IPS-20b (cell line): ENCODE data around the gene CEP83.
A peak's percentile ranks its signal among the peaks of the same experiment; 100 is the strongest.
"Not testable (repeated sequence)": the region's sequence is repeated elsewhere in the genome, so short reads cannot be mapped to it uniquely, and the experiment has no call there.

Experiments used
- H3K27ac ChIP-seq: one replicate; pipeline ENCODE4 v1.5.1; 2013; ENCODE audit warnings: low read length
- H3K27me3 ChIP-seq: 2 replicates; pipeline ENCODE4 v1.6.1; 2013; ENCODE audit warnings: mild to moderate bottlenecking, low read length, inconsistent platforms; ENCODE audit not compliant: insufficient read depth
- H3K36me3 ChIP-seq: 2 replicates; pipeline ENCODE4 v1.6.1; 2013; ENCODE audit warnings: low read depth, mild to moderate bottlenecking, inconsistent platforms, low read length, moderate library complexity; ENCODE audit not compliant: insufficient read depth
- H3K4me1 ChIP-seq: 2 replicates; pipeline ENCODE4 v1.6.1; 2013; ENCODE audit warnings: mild to moderate bottlenecking, control low read depth, inconsistent platforms, low read length, moderate library complexity; ENCODE audit not compliant: insufficient read depth
- H3K4me3 ChIP-seq: 2 replicates; pipeline ENCODE4 v1.5.1; 2013; ENCODE audit warnings: mild to moderate bottlenecking, low read length, inconsistent platforms
- H3K9ac ChIP-seq: 2 replicates; pipeline ENCODE4 v1.6.1; 2013; ENCODE audit warnings: low read depth, mild to moderate bottlenecking, inconsistent platforms, low read length, moderate library complexity
- H3K9me3 ChIP-seq: 2 replicates; pipeline ENCODE4 v1.6.1; 2013; ENCODE audit warnings: mild to moderate bottlenecking, low read depth, low read length, inconsistent platforms; ENCODE audit not compliant: insufficient read depth

CEP83 gene

GRCh38 chr12:94481734-94482133 lies 22.1 kb upstream of the CEP83 start:
- H3K9ac ChIP-seq: no peak overlapping the region
- no peak overlapping the region for H3K4me3 ChIP-seq
- H3K4me1 ChIP-seq: no peaks in the 10 kb centered on the region
- no peak overlapping the region for H3K27ac ChIP-seq
- no peaks in the 10 kb centered on the region for H3K9me3 ChIP-seq
- H3K36me3 ChIP-seq: no peaks in the 10 kb centered on the region
- H3K27me3 ChIP-seq: no peaks in the 10 kb centered on the region

GRCh38 chr12:94469522-94469921 lies 9.9 kb upstream of the CEP83 start:
- Histone ChIP-seq H3K4me1 (no peaks in the 10 kb centered on the region), H3K27ac (no peak overlapping the region), H3K36me3 (no peaks in the 10 kb centered on the region), H3K4me3 (no peak overlapping the region), H3K9ac (no peak overlapping the region), H3K27me3 (no peaks in the 10 kb centered on the region), H3K9me3 (no peaks in the 10 kb centered on the region)

- H3K36me3 ChIP-seq: no peaks in the 10 kb centered on the region
- H3K9ac ChIP-seq: peak overlapping the region; percentile 86; the same call in 1 of the 2 replicates
- peaks cover 7% of the 10 kb centered on the region; the same call in 1 of the 2 replicates for H3K27me3 ChIP-seq
- peak overlapping the region; percentile 91 for H3K4me3 ChIP-seq
- H3K4me1 ChIP-seq: no peaks in the 10 kb centered on the region
- H3K27ac ChIP-seq: no peak overlapping the region
- H3K9me3 ChIP-seq: no peaks in the 10 kb centered on the region
Measured at GRCh38 chr12:94460616-94460959, 921 bp upstream of the CEP83 start.

GRCh38 chr12:94458877-94459727 lies 565 bp downstream of the CEP83 start:
- Histone ChIP-seq H3K27me3 (peaks cover 7% of the 10 kb centered on the region; the same call in 1 of the 2 replicates), H3K36me3 (peaks cover 7% of the 10 kb centered on the region; the same call in 1 of the 2 replicates), H3K4me1 (no peaks in the 10 kb centered on the region), H3K27ac (no peak overlapping the region), H3K9me3 (no peaks in the 10 kb centered on the region), H3K4me3 (peak overlapping the region; percentile 91), H3K9ac (peak overlapping the region; percentile 86)

- Histone ChIP-seq H3K9me3 (no peaks in the 10 kb centered on the region), H3K9ac (no peak overlapping the region), H3K4me1 (no peaks in the 10 kb centered on the region), H3K27me3 (peaks cover 7% of the 10 kb centered on the region; the same call in 1 of the 2 replicates), H3K36me3 (peaks cover 7% of the 10 kb centered on the region; the same call in 1 of the 2 replicates), H3K4me3 (no peak overlapping the region), H3K27ac (no peak overlapping the region)
Measured at GRCh38 chr12:94457311-94457710, 2.4 kb downstream of the CEP83 start.

- H3K36me3 ChIP-seq, H3K9ac ChIP-seq, H3K9me3 ChIP-seq, H3K27ac ChIP-seq, H3K4me3 ChIP-seq, H3K27me3 ChIP-seq, H3K4me1 ChIP-seq: not testable (repeated sequence)
Measured at GRCh38 chr12:94454318-94454717, 5.3 kb downstream of the CEP83 start.

GRCh38 chr12:94445662-94446061 lies 14.0 kb downstream of the CEP83 start:
- Histone ChIP-seq H3K36me3 (no peaks in the 10 kb centered on the region), H3K27me3 (no peaks in the 10 kb centered on the region), H3K9me3 (no peaks in the 10 kb centered on the region), H3K4me1 (no peaks in the 10 kb centered on the region), H3K4me3 (no peak overlapping the region), H3K27ac (no peak overlapping the region), H3K9ac (no peak overlapping the region)

- Histone ChIP-seq H3K4me1 (peaks cover 23% of the 10 kb centered on the region), H3K27ac (no peak overlapping the region), H3K4me3 (no peak overlapping the region), H3K9ac (no peak overlapping the region), H3K36me3 (no peaks in the 10 kb centered on the region), H3K9me3 (peaks cover 4% of the 10 kb centered on the region; the same call in 1 of the 2 replicates), H3K27me3 (no peaks in the 10 kb centered on the region)
Measured at GRCh38 chr12:94437303-94437702, 22.4 kb downstream of the CEP83 start.

- Histone ChIP-seq H3K4me1 (peaks cover 23% of the 10 kb centered on the region), H3K27ac (no peak overlapping the region), H3K4me3 (no peak overlapping the region), H3K36me3 (no peaks in the 10 kb centered on the region), H3K9me3 (peaks cover 6% of the 10 kb centered on the region; the same call in 1 of the 2 replicates), H3K9ac (peak overlapping the region; percentile 19; the same call in 1 of the 2 replicates), H3K27me3 (no peaks in the 10 kb centered on the region)
Measured at GRCh38 chr12:94435511-94435927, 24.1 kb downstream of the CEP83 start.

GRCh38 chr12:94434171-94434570 lies 25.5 kb downstream of the CEP83 start:
- H3K9ac ChIP-seq: no peak overlapping the region

GRCh38 chr12:94433744-94434143 lies 25.9 kb downstream of the CEP83 start:
- H3K4me3 ChIP-seq: no peak overlapping the region

More at GRCh38 chr12:94434171-94434570, 25.5 kb downstream of the CEP83 start:
- H3K27me3 ChIP-seq: no peaks in the 10 kb centered on the region
- no peaks in the 10 kb centered on the region for H3K36me3 ChIP-seq
- H3K4me1 ChIP-seq: peaks cover 32% of the 10 kb centered on the region
- H3K27ac ChIP-seq: no peak overlapping the region
- peaks cover 8% of the 10 kb centered on the region; the same call in 1 of the 2 replicates for H3K9me3 ChIP-seq
- H3K4me3 ChIP-seq: no peak overlapping the region

GRCh38 chr12:94430304-94430703 lies 29.4 kb downstream of the CEP83 start:
- no peaks in the 10 kb centered on the region for H3K36me3 ChIP-seq
- no peaks in the 10 kb centered on the region for H3K27me3 ChIP-seq
- H3K27ac ChIP-seq: no peak overlapping the region
- no peak overlapping the region for H3K4me3 ChIP-seq
- peaks cover 6% of the 10 kb centered on the region for H3K9me3 ChIP-seq
- no peak overlapping the region for H3K9ac ChIP-seq
- H3K4me1 ChIP-seq: peaks cover 60% of the 10 kb centered on the region

More at GRCh38 chr12:94433744-94434143, 25.9 kb downstream of the CEP83 start:
- H3K27me3 ChIP-seq: no peaks in the 10 kb centered on the region
- peaks cover 36% of the 10 kb centered on the region for H3K4me1 ChIP-seq
- H3K27ac ChIP-seq: no peak overlapping the region
- H3K9me3 ChIP-seq: peaks cover 8% of the 10 kb centered on the region; the same call in 1 of the 2 replicates
- H3K36me3 ChIP-seq: no peaks in the 10 kb centered on the region
- no peak overlapping the region for H3K9ac ChIP-seq
